ENCODE data around the gene ADCY2.

The ADCY2 gene

DNA sequence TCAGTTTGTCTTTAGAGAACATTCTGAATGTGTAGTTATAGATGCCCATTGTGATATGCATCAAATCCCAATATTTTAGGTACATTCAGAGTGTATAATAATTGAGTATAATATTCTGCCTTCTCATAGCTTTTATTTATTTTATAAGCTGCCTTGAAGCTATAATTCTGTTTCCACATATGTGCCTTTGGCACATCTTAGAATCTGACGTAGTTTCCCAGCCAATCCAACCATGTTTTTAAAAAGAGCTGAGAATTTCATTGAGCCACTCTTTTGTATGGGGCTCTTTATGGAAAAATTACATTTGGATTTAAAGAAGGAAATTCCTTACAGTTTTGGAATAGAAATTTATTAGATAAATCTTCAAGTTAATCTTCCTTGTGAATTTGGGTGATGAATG lies 65.4 kb downstream of the ADCY2 start:
- H3K4me3 ChIP-seq (ENCODE audit: low read depth, low read length), result no peak overlapping the region
- no peak for TF ChIP-seq CTCF (IDR thresholded peaks at IDR 0.05; ENCODE audit: borderline replicate concordance, insufficient read depth, low read depth, low read length)

GRCh38 chr5:7462758-7463157 lies 66.8 kb downstream of the ADCY2 start:
- H3K4me3 ChIP-seq (ENCODE audit: low read depth, low read length), result no peak overlapping the region
- no peak for TF ChIP-seq CTCF (IDR thresholded peaks at IDR 0.05; ENCODE audit: borderline replicate concordance, insufficient read depth, low read depth, low read length)

- no peak overlapping the region for H3K4me3 ChIP-seq (ENCODE audit: low read depth, low read length)
- TF ChIP-seq CTCF (IDR thresholded peaks at IDR 0.05; ENCODE audit: borderline replicate concordance, insufficient read depth, low read depth, low read length), result no peak
These were observed 68.2 kb downstream of the ADCY2 start for GRCh38 chr5:7464182-7464581.

DNA sequence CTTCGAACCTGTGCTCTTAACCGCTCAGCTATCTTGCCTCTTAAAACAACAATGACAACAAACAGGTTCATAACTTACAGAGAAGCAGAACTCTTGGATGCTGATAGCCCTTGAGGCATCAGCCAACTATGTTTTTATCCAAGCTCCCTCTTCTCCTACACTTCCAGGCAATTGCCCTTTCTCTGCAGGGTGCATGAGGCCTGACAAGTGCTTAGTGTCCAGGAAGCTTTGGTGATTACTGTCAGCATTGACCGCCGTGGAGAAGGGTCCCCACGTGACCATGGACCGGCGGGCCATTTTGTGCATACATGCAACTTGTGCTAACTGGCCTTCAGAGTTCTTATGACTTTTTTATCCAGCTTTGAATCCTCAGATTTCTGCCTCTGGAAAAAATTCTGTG lies 71.2 kb downstream of the ADCY2 start:
- TF ChIP-seq CTCF (IDR thresholded peaks at IDR 0.05; ENCODE audit: borderline replicate concordance, insufficient read depth, low read depth, low read length), result no peak
- H3K4me3 ChIP-seq (ENCODE audit: low read depth, low read length), result no peak overlapping the region

GRCh38 chr5:7468742-7469141 lies 72.8 kb downstream of the ADCY2 start:
- no peak for TF ChIP-seq CTCF (IDR thresholded peaks at IDR 0.05; ENCODE audit: borderline replicate concordance, insufficient read depth, low read depth, low read length)
- H3K4me3 ChIP-seq (ENCODE audit: low read depth, low read length), result no peak overlapping the region

GRCh38 chr5:7471710-7472109 lies 75.8 kb downstream of the ADCY2 start:
- TF ChIP-seq CTCF (IDR thresholded peaks at IDR 0.05; ENCODE audit: borderline replicate concordance, insufficient read depth, low read depth, low read length), result no peak

DNA sequence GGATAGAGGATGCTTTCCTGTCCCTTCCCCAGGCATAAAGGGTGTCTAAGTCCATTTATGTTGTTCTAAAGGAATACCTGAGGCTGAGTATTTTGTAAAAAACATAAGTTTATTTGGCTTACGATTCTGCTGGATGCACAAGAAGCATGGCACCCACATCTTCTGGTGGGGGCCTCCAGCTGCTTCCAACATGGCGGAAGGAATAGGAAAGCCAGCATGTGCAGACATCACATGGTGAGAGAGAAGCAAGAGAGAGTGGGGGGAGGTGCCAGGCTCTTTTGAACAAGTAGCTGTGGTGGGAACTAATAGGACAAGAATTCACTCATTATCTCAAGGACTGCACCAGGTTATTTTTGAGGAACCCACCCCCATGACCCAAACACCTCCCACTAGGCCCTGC lies 77.2 kb downstream of the ADCY2 start:
- no peak overlapping the region for H3K4me3 ChIP-seq (ENCODE audit: low read depth, low read length)
- no peak for TF ChIP-seq CTCF (IDR thresholded peaks at IDR 0.05; ENCODE audit: borderline replicate concordance, insufficient read depth, low read depth, low read length)

More at GRCh38 chr5:7471710-7472109, 75.8 kb downstream of the ADCY2 start:
- no peak overlapping the region for H3K4me3 ChIP-seq (ENCODE audit: low read depth, low read length)
